Measurements from ENCODE around the gene FUBP3.

Gene FUBP3

GRCh38 chr9:130635721-130636647 lies 56.6 kb downstream of the FUBP3 start:
- no peak for DNase-seq

- DNase-seq = no peak
These were observed 57.3 kb downstream of the FUBP3 start for GRCh38 chr9:130636648-130637020.

GRCh38 chr9:130638284-130639123 lies 59.1 kb downstream of the FUBP3 start:
- DNase-seq = no peak

GRCh38 chr9:130639124-130639765 lies 59.9 kb downstream of the FUBP3 start:
- DNase-seq = no peak

- no peak for DNase-seq
These were observed 60.6 kb downstream of the FUBP3 start for GRCh38 chr9:130639866-130640555.

GRCh38 chr9:130640681-130641080 lies 61.3 kb downstream of the FUBP3 start:
- no peak for DNase-seq

GRCh38 chr9:130642926-130643325 lies 63.5 kb downstream of the FUBP3 start:
- no peak for DNase-seq

- DNase-seq = no peak
These were observed 71.8 kb downstream of the FUBP3 start for GRCh38 chr9:130651221-130651620.

GRCh38 chr9:130651752-130652151 lies 72.4 kb downstream of the FUBP3 start:
- no peak for DNase-seq

GRCh38 chr9:130654879-130655278 lies 75.5 kb downstream of the FUBP3 start:
- DNase-seq = no peak

- no peak for DNase-seq
These were observed 79.7 kb downstream of the FUBP3 start for GRCh38 chr9:130658893-130659698.

GRCh38 chr9:130659699-130660248 lies 80.4 kb downstream of the FUBP3 start:
- DNase-seq = no peak

- no peak for DNase-seq
These were observed 80.9 kb downstream of the FUBP3 start for GRCh38 chr9:130660326-130660682.

GRCh38 chr9:130660683-130661450 lies 81.5 kb downstream of the FUBP3 start:
- DNase-seq = no peak

GRCh38 chr9:130661451-130662098 lies 82.2 kb downstream of the FUBP3 start:
- DNase-seq = no peak

GRCh38 chr9:130662099-130662969 lies 83.0 kb downstream of the FUBP3 start:
- DNase-seq = no peak

GRCh38 chr9:130662970-130663257 lies 83.5 kb downstream of the FUBP3 start:
- no peak for DNase-seq

GRCh38 chr9:130663258-130663976 lies 84.0 kb downstream of the FUBP3 start:
- no peak for DNase-seq

GRCh38 chr9:130663977-130664250 lies 84.5 kb downstream of the FUBP3 start:
- no peak for DNase-seq
